Hematopoietic multipotent progenitor cell treated with erythropoietin and hydrocortisone succinate and interleukin-3 and kit ligand, for 6 days (in vitro differentiated cells): ENCODE measurements around the gene ZNF687.

ENCODE experiments used
- DNase-seq: peaks from one replicate; pipeline ENCODE4 v3.0.0-alpha.2; 2015

The ZNF687 gene

DNA sequence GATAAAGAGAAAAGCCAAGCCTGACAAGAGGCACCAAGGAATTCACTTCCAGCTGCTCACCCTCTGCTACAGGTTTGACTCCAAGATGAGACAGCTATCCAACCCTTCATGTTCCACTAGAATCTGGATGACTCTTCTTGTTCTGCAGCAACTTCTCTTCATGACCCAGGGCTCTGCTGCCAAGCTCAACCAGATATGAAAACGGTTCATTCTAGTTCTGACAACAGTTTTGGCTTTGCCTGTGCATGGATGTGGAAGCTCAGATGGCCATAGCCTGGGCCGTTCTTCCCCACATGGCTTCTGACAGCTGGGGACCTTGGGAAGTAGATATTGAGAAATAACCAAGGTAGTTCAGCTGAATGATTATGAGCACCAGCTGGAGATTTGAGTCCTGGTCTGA is 31.4 kb downstream of the ZNF687 start:
- DNase-seq, result no peak

DNA sequence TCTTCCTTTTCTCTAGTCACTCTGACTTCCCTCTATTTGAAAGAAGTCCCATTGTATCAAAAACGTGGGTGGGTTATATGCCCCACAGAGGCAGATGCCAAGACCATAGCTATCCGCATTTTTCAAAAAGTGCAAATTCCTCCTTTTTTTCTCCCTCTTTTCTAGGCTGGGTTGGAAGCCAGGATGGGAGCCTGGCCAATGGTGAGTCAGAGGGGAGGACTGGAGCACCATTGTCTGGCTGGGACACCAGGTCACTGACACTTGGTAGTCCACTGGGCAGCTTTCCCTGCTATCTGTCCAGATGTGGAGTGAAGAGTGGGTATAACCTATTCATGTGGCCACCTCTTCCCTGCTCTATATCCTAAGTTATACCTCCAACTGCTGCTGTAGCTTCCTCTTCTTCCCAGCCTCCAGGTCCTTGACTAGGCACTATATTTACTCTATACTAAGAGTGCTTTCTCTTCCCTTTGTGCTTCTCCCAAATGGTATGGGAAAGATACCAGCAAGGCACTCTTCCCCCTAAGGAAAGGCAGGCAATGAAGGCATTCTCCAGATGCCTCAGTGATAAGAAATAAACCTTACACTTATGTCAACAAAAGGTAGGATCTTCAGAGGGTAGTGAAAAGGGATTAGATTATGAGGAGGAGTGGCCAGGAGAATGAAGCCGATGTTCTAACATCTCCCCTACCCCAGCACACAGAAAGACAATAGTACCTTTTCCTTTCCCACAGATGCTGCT is 32.2 kb downstream of the ZNF687 start:
- no peak for DNase-seq

DNA sequence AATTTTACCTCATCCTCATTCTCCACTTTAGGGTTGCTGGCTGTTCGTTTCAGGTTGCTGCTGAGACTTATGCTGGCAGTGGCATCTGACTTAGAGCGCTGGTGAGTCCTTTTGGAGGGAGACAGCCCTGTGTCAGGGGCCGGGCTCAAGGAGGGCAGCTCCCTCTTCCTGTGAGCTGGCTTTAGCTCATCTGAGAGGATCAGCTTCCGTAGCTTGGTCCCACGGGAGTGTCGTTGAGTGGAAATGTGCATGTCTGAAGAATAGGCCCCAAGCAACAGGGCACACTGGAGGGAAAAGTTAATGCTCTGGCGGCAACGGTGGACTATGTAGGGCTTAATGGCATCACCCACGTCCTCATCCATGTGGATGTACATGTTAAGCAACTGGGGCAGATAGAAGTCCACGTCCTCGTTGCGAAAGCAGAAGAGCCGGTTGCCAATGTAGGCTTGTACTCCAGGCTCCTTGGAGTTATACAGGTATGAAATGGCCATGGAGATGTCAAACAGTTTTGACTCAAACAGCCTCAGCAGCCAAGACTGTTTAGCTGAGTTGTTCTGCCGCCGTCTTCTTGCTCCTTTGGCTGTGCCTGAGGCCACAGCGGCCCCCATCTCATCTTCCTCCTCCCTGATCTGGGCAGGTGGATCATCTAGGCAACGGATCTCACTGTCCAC is 33.6 kb downstream of the ZNF687 start:
- no peak for DNase-seq

DNA sequence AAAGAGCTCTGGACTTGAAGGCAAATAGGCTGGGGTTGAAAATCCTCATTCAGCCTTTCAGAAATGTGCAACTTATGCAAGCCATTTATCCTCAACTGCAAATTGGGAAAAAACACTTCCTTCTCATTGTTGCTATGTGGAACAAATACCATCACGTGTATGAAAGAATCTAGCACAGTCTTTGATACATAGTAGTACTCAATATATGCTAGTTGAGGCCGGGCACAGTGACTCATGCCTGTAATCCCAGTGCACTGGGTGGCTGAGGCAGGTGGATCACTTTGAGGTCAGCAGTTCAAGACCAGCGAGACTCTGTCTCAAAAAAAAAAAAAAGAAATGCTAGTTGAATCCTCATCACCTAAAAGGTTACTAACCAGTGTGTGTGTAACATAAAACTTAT is 36.9 kb downstream of the ZNF687 start:
- no peak for DNase-seq

DNA sequence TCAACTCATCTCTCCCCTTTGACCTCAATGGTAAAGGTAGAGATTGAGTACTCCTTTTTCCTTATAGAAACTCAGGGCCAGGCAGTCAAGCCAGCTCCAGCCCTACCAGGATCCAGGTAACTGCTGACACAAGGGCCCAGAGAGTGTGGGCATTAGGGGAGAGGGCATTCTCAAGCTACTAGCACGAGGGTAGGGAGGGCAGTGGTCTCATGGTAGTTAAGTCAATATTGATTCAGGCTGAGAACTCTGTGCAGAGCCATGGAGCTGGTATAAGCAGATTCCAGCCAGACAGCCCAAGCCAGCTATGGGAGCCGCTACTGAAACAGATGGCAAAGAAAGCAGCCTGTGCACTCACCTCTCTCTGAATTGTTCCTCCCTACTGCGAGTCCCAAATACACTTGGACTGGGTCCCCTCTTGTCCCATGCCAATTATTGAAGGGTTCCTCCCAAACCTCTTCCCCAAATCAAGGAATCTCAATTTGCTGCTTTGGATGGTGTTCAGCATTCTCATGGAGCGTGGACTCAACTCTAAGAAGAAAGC is 42.4 kb downstream of the ZNF687 start:
- no peak for DNase-seq

DNA sequence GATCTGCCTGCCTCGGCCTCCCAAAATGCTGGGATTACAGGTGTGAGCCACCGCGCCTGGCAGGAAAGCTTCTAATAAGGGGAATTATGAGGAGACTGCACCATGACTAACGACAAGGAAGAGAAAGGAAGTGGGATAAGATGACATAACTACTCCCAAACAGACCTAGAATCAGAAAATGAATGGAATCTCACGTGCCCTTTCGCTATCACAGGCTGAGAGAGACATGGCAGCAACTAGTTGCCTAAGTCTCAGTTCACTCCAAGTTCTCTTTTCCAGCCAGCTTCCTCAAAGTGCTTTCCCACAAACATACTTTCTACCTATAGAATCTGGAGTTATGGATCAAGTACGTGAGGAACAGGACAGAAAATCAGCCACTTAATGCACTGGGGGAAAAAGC is 43.1 kb downstream of the ZNF687 start:
- DNase-seq, result no peak

DNA sequence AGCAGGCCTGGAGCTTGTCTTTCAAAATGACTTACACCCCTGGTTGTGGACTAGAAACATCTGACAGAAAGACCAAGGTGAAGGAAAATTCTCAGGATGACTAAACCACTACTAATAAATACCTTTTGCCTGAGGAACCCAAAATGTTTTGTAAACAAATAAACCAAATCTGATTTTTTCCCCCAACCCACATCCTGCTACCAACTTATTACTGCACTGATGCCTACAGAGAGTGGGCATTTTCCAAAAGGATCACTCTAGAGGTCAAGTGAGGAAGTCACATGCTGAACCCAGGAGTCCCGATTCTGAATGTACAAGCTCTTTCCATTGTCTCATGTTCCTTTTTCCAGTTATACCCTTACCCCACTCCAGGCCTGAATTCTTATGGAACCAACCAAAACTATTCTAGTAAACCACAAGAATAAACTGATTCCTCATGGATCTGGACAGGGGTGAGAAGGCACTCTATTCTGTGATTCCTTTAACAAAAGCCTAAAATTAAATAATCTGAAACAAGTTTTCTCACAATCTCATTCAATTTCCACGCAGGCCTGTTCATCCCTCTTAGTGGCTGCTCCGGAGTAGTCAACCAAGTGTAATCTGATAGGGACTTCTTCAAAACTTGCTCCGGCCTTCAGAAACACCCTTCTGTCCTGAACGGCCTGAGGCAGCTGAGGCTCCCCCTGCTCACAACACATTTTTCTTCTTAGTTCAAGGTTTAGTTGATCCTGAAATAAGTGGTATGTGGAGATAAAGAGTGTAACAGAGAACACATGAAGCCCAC is 43.7 kb downstream of the ZNF687 start:
- no peak for DNase-seq

DNA sequence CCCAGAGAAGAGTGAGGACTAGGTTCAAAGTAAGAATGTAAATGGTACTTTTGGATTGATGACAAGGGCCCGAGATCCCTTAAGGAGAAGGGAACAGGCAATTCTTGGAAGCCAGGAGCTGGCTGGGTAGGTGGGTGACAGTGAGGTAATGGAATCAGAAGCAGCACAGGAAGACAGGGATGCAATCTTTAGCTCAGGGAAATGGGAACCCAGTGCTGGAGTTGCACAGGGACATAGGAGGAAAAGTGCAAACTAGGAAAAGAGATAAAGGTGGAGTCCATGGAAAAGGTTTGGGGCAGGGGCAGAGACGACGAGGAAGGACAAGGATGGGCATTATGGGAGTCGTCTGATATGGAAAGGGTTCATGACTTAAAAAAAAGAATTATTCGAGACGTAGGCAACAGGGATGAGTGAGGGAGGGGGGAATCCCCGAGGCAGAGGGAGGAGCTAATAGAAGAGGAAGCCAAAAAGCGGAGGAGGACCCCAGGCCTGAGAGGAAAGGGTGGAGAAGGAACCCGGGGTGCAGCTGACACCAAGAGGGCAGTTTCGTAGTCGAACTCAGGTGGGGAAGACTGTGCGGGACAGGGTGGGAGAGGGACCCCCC is 44.6 kb downstream of the ZNF687 start:
- peak; percentile 81 for DNase-seq

DNA sequence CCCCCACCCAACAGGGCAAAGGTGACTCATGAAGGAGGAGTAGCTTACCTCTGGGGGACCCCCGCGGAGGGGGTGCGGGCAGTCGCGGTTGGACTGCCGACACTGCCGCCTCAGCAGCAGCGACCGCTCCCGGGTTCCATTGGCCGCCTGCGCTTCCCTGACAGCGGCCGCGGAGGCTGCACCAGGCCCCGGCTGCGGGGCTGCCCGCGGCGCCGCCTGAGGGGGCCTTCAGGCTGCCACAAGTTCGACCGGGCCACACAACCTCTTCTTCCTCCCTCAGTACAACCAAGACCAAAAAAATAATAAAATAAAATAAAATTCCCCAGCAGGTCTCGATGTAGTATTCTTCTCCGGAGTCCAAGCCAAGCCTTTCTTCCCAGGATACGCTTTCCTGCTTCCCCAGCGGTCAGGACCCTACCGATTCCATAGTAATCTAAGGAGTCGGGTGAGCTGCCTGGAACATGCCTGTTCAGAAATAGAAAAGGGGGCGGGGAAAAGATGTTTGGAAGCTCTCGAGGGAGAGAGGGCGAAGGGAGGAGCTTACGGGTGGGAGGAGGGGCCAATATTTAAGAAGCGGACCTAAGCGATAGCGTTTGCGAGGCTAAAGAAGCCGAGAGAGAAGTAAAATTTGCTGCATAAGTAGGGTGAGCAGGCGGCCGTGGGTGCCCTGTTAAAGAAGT is 45.3 kb downstream of the ZNF687 start, which contains the start of gene PI4KB:
TSS of gene PI4KB (minus strand) at position 194 of the 680 bp plus-strand sequence. CDS start 10,935 bp downstream, outside the sequence.
- peak; percentile 100 for DNase-seq

DNA sequence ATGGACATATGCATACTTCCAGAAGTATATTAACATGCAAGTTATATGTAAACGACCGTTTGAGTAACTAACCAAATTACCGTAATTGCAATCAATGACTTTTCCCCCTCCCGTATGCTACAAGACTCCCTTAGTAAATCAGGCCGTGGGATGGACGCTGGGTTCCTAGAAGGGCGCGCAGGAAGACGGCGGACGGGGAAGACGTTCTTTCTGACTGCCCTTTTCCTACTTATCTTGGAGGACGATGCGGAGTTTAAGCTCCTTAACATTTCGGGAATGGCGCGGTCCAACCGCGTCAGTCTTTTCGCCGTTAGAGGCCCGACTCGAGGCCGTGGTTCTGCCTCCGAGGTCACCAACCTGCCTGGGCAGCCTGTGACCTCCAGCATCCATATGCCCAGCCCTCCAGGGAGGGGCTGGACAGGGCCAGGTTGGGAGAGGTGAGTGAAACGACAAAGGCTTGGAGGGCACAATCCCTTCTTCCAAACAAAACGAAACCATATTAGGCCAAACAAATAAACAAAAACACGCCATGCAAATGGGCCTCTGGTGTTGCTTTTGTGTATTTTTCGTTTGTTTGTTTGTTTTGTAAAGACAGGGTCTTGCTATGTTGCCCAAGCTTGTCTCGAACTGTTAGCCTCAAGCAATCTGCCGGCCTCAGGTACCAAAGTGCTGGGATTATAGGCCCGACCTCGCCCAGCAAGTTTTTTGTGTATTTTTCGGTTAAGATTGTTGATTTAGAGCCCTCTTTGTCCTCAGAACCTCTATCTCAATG is 46.0 kb downstream of the ZNF687 start:
- DNase-seq, result no peak

DNA sequence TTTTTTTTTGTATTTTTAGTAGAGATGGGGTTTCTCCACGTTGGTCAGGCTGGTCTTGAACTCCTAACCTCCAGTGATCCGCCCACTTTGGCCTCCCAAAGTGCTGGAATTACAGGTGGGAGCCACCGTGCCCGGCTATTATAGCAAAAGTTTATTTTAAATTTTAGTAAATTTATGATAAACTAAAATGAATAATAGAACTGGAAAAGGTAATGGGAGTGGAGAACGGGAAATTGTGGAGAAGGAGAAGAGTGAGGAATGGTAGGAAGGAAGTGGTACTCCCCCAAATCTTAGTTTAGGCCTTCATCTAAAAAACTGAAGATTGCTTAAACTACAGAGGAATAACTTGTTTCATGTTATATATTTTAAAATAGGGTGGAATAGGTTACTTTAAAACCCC is 52.7 kb downstream of the ZNF687 start:
- no peak for DNase-seq

DNA sequence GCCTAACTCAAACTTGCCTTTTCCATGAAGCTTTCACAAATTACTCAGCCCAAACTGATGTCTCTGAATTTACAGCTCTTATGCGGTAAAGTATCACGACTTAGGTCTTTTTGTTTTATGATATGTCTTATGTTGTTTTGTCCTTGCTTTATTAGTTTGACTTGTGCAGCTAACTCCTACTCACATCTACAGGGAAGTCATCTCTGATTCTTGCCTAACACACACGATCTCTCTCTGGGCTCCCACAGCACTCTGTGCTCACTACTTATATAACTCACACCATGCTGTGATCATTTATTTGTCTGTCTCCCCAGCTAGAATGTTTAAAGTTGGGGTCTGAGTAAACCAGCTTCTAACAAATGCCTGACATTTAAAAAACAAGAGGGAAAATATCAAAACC is 54.5 kb downstream of the ZNF687 start:
- no peak for DNase-seq

DNA sequence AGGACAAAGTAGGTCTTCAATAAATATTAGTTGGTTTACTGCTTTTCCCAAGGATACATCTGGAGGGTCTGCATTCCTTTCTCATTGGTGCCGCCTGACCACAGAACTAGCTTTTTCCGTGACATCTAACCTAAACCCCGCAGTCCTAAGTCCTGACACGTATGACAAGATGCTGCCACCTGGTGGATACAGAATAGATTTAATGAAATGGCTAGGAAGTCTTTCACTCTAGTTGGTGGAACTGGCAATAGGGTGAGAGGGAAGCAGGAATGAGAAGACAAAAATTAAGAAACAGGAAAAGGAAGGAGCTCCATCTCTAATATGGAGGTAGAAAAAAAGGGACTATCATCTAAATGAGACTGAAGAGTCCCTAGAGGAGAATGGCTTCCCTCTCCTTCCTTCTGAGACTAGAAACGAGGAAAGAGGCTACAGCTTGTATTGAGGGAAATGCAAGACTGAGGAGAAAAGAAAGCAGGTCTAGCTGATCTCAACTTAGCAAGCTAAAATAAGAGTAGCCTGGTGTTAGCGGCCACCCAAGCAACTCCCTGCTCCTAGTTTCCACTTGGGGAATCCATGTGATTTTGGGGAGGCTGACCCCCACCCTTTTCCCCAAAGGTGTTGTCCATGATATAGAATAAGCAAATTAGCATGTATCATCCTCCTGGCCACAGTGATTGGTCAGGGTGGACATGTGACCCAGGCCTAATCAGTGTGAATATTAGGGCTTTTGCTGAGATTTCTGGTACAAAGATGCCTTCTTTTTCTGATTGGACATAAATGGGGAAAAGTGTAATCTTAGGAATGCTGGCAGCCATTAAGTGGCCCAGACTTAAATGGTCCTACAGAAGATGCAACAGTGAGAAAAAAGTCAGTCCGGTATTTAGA is 59.0 kb downstream of the ZNF687 start:
- peak; percentile 97 for DNase-seq
